NCI-H2196 (cell line): ENCODE data around the gene AUTS2.

ENCODE experiments used
- DNase-seq: peaks from one replicate; lab custom pipeline; 2025; ENCODE audit not compliant: unreplicated experiment; lab: John Stamatoyannopoulos, UW

The AUTS2 gene

DNA sequence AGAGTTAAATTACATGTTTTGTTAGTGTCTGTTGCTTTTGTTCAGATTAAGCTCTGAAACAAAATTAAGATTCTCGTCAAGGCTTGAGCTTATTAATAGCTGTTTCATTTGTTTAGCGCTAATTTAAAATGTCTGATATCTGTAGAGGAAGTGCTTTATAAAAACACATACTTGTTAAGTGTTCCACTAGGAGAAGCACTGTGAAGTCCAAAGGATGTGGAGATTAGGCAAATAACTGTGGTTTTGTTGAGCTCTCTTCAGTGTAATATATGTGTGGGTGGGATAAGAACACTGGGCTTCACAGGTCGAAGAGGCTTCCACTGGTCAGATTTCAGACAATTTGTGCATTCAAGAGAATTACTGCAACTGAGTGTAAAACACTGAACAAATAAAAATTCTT is 242.0 kb downstream of the AUTS2 start:
- DNase-seq = no peak

DNA sequence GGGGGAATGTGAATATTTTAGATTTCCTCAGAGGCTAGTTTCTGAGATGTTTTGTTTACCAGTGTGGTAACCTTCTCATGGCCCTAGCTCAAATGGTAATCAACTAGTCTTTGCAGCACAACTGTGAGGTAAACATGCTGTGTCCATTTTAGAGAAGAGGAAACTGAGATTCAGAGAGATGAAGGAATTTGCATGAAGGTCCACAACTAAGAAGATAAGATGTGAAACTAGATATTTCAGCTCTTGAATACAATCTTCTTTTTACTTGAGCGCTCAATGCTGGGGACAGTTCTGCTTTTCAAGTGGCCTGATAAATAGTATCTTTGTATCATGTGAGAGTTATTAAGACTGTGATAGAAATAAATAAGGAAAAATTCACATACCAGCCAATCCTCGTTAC is 245.4 kb downstream of the AUTS2 start:
- DNase-seq = no peak

GRCh38 chr7:69844264-69844868 is 246.1 kb downstream of the AUTS2 start:
- no peak for DNase-seq

DNA sequence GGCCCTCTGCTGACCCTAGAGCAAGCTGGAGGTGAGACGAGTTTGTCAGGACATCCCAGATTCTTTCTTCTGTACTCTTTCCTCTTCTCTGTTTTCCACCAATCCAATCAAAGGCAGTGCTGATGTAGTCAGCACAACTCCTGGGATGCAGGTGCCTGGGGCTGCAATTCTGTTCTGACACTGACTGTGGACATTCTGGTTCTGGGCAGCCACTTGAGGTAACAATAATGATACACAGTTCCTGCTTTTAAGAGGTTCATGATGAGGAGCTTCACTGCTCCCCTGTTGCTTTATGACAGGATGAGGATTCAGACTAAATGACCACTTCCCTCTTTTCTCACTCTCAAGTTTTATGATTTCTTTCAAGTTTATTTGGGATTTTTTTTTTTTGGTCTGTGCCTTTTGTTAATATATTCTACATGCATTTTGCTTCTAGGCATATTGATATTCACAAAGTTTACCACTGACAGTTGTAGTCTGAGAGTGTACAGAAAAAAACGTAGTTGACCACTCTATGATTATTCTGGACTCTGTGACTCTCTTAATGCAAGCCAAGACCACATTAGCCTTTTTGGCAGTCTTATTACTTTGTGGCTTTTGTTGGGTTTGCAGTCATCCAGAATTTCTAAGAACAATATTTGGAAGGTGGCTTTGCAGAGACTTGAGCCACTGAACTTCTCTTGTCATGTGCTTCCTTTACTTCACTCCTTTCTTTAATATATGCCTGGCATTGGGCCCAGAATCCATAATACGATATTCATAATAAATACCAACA is 247.6 kb downstream of the AUTS2 start:
- DNase-seq = peak; percentile 47

- peak; percentile 55 for DNase-seq
These were observed 249.8 kb downstream of the AUTS2 start for GRCh38 chr7:69847921-69848612.

GRCh38 chr7:69849268-69849667 is 251.0 kb downstream of the AUTS2 start:
- no peak for DNase-seq

- DNase-seq = no peak
These were observed 258.7 kb downstream of the AUTS2 start for GRCh38 chr7:69857014-69857413.

DNA sequence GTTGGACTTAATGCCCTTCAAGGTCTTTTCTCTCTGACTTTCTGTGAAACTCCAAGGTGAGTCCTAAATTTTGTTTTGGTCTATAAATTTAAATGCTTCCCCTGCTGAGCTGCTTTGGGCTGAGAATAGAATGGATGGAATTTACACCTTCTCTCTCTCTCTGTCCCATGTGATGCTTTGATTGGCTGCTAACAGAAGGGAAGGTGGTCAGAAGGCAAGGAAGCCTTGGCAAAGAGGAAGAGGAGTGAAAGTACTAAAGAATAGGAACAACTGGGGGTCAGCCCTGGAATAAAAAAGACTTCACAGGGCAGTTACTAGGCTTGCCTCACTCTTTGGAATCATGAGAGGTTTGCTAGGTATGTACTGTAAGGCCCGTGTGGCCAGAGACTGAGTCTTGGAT is 260.2 kb downstream of the AUTS2 start:
- DNase-seq = no peak

DNA sequence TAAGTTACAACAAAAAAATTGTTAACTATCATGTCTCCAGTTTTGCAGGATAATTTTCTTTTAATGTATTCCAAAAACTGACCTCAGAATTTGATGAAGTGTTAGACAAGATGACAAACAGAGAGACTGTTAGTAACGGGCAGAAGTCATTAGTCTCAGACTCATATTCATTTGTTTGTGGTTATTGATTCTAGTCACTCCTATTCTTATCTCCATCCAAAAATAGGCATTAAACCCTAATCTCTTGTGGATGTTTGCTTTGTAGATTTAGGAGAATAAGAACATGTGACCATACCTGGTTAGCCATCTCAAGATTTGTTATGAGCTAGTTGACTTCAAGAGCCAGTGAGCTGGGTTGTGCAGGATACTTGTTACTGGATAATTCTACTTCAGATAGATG is 261.1 kb downstream of the AUTS2 start:
- DNase-seq = no peak

DNA sequence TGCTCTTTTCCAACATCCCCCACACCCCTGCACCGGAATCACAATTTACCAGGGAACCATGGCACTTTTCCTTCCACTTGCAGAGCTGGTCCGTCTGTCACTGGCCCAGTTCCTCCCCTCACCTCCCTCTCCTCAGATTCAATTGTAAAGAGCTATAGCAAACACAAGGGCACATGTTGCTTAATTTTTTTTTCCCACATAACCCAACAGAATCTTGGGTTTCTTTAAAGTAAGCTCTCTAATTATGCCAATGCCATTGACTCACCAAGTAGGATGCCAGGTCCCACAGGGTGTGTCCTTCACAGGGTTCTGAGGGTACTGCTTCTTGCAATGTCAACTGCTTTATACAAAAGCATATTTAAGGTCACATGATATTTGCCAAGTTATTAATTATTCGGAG is 262.2 kb downstream of the AUTS2 start:
- DNase-seq = no peak

- no peak for DNase-seq
These were observed 262.8 kb downstream of the AUTS2 start for GRCh38 chr7:69860941-69861622.

DNA sequence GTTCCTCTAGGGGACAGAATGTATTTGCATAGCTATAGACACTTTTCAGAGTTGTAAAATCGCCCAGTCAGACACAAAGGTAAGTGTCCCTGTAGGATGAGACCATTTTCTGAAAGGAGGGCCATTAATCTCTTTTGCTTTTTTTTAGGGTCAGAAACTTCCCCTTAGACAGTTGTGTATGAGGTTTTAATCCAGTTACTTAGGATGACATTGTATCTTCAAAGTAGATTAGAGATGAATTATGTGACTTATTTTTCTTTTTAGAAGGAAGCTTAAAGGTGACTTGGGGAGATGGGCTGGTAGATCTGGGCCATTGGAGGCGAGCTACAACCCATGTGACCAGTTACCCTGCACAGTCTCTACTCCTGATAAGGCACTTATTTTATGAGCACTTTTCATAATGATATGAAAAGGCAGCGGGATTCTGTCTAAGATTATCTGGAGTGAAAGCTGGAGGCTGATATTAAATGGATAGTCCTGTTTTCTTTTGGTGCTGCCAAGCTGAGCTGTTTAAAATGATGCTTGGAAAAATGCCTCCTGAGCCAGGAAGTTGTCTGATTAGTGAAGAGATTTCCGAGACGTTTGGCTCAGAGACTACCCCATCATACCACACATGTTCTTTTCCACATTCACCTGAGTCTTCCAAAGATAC is 264.3 kb downstream of the AUTS2 start:
- no peak for DNase-seq

GRCh38 chr7:69864274-69864673 is 266.0 kb downstream of the AUTS2 start:
- no peak for DNase-seq

GRCh38 chr7:69864822-69865221 is 266.5 kb downstream of the AUTS2 start:
- DNase-seq = no peak

DNA sequence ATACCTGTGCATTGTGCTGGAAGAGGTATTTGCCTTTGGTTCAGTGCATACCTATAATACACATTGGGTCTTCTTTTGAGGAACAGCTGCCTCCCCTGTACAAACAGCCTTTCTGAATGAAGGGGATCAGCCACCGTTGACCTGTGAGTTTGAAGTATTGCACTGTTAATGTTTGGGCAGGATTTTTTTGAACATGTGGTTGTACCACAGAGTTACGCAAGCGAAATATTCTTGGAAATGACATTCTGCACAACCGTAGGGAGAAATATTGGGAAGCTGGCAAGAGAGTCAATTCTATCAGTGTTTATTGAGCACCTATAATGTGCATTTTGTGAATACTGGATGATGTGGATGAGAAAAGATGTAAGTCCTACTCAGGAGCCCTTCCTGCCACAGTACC is 270.6 kb downstream of the AUTS2 start:
- DNase-seq = no peak

DNA sequence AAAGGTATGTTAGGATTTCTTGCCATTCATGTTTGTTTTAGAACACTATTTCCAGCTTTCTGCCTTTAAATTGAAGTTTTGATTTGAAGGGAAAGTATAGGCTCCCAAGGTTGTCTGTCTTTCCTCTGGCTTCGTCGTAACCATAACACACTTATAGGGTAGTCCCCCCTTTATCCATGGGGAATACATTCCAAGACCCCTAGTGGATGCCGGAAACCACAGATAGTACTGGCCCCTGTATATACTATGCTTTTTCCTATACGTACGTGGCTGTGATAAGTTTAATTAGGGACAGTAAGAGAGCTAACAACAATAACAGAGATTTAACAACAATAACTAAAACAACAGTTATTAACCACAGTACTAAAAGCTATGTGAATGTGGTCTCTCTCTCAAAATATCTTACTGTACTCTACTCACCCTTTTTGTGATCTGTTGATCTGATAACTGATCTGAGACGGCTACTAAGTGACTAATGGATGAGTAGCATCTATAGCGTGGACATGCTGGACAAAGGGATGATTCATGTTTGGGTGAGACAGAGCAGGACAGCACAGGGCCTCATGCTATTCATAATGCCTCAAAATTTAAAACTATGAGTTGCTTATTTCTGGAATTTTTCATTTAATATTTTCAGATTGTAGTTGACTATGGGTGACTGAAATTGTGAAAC is 273.1 kb downstream of the AUTS2 start:
- no peak for DNase-seq

DNA sequence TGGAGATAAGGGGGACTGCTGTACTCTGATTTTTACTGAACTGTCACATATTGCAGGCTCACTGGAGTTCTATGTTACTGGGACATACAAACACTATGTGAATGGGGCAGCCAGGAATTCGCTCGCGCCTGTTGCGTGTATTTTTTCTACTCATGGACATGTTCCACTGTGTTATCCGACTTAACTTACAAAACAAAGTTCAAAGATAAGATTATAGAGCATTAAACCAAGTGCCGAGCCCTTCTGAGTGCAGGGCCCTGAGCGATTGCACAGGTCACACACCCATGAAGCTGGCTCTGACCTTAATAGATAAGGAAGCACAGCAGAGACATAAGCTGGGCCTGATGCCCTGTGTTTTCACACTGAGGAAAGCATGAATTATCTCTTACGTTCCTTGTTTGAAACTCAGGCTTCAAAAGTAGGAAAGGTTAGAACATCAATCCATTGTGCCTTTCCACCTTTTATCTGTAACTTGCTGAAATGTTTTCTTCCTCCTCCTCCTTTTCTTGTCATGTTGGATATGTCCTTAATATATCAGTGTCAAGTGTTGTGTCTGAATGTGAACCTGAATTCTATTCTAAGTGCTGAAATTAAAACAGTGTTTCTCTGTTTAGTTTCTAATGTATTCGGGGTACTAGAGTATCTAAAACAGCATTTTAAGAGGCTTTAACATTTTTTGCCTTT is 273.8 kb downstream of the AUTS2 start:
- no peak for DNase-seq

DNA sequence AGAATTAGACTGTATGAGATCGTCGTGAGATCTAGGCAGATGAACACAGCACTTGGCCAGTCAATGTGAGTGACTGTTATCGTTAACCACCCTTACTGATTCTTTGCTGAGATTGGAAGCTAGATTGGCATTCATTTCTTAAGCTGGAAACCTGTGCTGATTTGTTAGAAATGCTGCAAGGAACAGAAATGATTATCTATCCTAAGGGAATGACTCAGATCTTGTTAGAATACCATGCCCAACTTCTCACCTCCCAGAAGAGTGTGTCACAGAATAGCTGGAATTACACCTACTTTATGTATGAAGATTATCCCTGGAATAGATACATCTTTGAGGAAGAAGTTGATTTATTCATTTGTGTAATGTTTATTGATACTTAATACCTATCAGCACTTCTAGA is 275.2 kb downstream of the AUTS2 start:
- DNase-seq = no peak

DNA sequence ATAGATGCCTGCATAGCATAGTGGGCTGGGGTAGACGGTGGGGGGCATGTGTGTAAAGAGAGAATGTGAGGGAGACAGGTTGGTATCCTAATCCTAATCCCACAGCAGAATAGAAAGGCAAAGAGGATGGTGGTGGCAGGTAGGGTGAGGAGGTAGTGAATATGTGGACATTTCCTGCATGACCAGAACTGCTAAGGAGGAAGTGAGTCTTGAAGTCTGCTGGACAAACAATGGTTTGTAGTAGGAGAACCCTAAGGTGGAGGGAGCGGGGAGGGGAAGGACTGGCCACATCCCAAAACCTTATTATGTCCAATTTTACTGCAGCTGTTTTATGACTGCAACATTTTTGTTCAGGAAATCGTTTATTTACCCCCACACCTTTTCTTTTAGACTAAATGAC is 279.7 kb downstream of the AUTS2 start:
- DNase-seq = no peak

DNA sequence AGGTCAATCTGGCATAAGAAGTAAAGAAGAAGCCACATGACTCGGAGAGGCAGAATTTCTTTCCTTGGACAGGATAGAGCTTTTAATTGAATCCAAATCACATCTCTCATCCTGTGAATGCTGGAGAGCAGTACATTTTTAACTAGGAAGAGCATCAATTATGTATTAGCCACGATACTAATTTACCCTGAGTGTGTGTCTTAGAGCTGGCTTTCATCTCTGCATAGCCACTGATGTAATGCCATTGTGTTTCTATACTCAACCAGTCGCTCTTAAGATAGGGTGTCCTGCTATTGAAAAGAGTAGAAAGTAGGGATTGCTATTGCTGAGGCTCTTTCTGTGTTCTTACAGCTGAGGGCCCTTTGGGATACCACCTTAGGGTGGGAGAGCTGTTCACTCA is 280.3 kb downstream of the AUTS2 start:
- no peak for DNase-seq
